ENCODE results near the gene MUC3A. TPM values are rescaled to one million over a fixed set of nuclear protein-coding genes. Genes with fewer than 3 reads are reported as not detected.

The MUC3A gene
- total RNA-seq, 1 experiment from 2014 or later = 29.2 TPM

DNA sequence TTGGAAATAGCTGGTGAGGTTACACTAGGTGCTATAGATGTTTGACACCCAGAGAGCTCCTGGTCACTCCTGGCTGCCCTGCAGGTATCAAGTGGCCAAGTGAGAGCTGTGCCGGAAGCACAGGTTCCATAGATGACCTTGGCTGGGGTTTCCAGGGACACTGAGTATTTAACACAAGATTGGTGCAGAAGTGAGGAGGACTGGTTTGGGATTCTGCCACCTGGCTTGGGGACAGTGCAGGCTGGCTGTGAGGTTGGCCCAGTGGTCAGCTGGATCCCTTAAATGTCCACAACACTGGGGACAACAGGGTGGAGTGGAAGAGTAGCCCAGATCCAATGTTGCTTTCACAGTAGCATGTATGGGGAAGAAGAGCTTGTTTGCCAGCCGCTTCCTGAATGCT is 48.4 kb upstream of the MUC3A start:
- no peak overlapping the region for H3K18ac ChIP-seq (ENCODE audit: insufficient read length, low read depth, low read length)
- H2BK20ac ChIP-seq (ENCODE audit: low read depth, low read length, poor library complexity, severe bottlenecking) = no peak overlapping the region
- Mint-ChIP-seq H3K4me1 (peaks cover 7 to 10% of the 10 kb centered on the region in 2 experiments), H3K27ac (no peak overlapping the region), H3K27me3 (ENCODE audit: low read depth) (peaks cover 17% of the 10 kb centered on the region), H3K4me3 (no peak overlapping the region), H3K36me3 (ENCODE audit: insufficient read depth in 1 of 3, low read depth in 3 of 3) (no peaks in the 10 kb centered on the region), H3K9me3 (no peaks in the 10 kb centered on the region; a peak in 2 of 5 replicates)
- no peak overlapping the region for H3K56ac ChIP-seq (ENCODE audit: insufficient read length, low read depth, low read length)
- TF ChIP-seq, protein P1, sequence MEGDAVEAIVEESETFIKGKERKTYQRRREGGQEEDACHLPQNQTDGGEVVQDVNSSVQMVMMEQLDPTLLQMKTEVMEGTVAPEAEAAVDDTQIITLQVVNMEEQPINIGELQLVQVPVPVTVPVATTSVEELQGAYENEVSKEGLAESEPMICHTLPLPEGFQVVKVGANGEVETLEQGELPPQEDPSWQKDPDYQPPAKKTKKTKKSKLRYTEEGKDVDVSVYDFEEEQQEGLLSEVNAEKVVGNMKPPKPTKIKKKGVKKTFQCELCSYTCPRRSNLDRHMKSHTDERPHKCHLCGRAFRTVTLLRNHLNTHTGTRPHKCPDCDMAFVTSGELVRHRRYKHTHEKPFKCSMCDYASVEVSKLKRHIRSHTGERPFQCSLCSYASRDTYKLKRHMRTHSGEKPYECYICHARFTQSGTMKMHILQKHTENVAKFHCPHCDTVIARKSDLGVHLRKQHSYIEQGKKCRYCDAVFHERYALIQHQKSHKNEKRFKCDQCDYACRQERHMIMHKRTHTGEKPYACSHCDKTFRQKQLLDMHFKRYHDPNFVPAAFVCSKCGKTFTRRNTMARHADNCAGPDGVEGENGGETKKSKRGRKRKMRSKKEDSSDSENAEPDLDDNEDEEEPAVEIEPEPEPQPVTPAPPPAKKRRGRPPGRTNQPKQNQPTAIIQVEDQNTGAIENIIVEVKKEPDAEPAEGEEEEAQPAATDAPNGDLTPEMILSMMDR (conservative IDR thresholded peaks at IDR 0.05) = no peak
- H3K23ac ChIP-seq (ENCODE audit: insufficient read length, low read depth, low read length) = no peak overlapping the region
- H3K14ac ChIP-seq (ENCODE audit: insufficient read depth, low read length) = no peak overlapping the region; the same call in 1 of the 2 replicates
- no peak for DNase-seq
- H3T11ph ChIP-seq (ENCODE audit: low read length) = no peak overlapping the region
- no peak overlapping the region for H3K4me2 ChIP-seq (ENCODE audit: insufficient read depth, insufficient read length, low read length)
- H2AK5ac ChIP-seq (ENCODE audit: insufficient read length, low read length) = no peak overlapping the region
- H2BK12ac ChIP-seq (ENCODE audit: insufficient read length, low read depth, low read length) = no peak overlapping the region
- peaks cover 2% of the 10 kb centered on the region for H3K23me2 ChIP-seq (ENCODE audit: insufficient read length, low read depth, low read length, poor library complexity, severe bottlenecking)
- no peaks in the 10 kb centered on the region for H4K20me1 ChIP-seq (ENCODE audit: control insufficient read depth, insufficient read depth, insufficient read length)
- H4K8ac ChIP-seq (replicated peaks; ENCODE audit: insufficient read length, low read depth, low read length) = no peak overlapping the region
- H2AFZ ChIP-seq (ENCODE audit: low read length) = no peak overlapping the region
- H3K9me3 ChIP-seq (ENCODE audit: control insufficient read depth, low read depth, low read length) = no peaks in the 10 kb centered on the region
- H3K4me1 ChIP-seq (ENCODE audit: insufficient read depth, low read length) = no peaks in the 10 kb centered on the region; the same call in 1 of the 2 replicates
- H3K27ac ChIP-seq (ENCODE audit: insufficient read length, low read depth, low read length) = no peak overlapping the region
- no peak overlapping the region for H4K5ac ChIP-seq (ENCODE audit: insufficient read length, low read depth, low read length)
- no peak overlapping the region for H2BK120ac ChIP-seq (ENCODE audit: low read depth, low read length, poor library complexity, severe bottlenecking)
- no peaks in the 10 kb centered on the region for H3K79me2 ChIP-seq (ENCODE audit: insufficient read depth, low read length)
- WGBS (ENCODE audit: extremely low coverage, insufficient read length, low lambda C conversion rate) = no CpG with 5 or more reads among the region's 2 CpGs
- H3K4ac ChIP-seq (ENCODE audit: low read depth, low read length) = no peak overlapping the region
- no peak overlapping the region for H4K91ac ChIP-seq (ENCODE audit: insufficient read length, low read depth, low read length)
- H3K9ac ChIP-seq (ENCODE audit: extremely low read depth, insufficient read length, low read length) = no peak overlapping the region
- peaks cover 6% of the 10 kb centered on the region for H3K27me3 ChIP-seq (ENCODE audit: insufficient read depth, low read length)
- H2BK15ac ChIP-seq (ENCODE audit: low read depth, low read length) = no peak overlapping the region
- no peak overlapping the region for H2BK5ac ChIP-seq (ENCODE audit: insufficient read length, low read length)
- H3K79me1 ChIP-seq (ENCODE audit: insufficient read depth, low read depth, low read length, poor library complexity, severe bottlenecking) = no peaks in the 10 kb centered on the region

Measured in H9 (cell line).